HuH-7.5 (cell line): ENCODE data around the gene KCNG2.

Source experiments
- DNase-seq: peaks from one replicate; pipeline ENCODE4 v3.0.0; 2011; ENCODE audit warnings: low spot score

Gene KCNG2

GRCh38 chr18:79768745-79769144 lies 29.0 kb upstream of the KCNG2 start:
- no peak for DNase-seq

- no peak for DNase-seq
Measured at GRCh38 chr18:79769698-79770500, 27.8 kb upstream of the KCNG2 start.

- no peak for DNase-seq
Measured at GRCh38 chr18:79770501-79770815, 27.3 kb upstream of the KCNG2 start.

- DNase-seq: no peak
Measured at GRCh38 chr18:79770826-79771225, 26.9 kb upstream of the KCNG2 start.

- DNase-seq: no peak
Measured at GRCh38 chr18:79771446-79772107, 26.2 kb upstream of the KCNG2 start.

GRCh38 chr18:79772108-79772864 lies 25.5 kb upstream of the KCNG2 start:
- DNase-seq: no peak

- DNase-seq: no peak
Measured at GRCh38 chr18:79772865-79773696, 24.7 kb upstream of the KCNG2 start.

GRCh38 chr18:79774111-79774510 lies 23.6 kb upstream of the KCNG2 start:
- DNase-seq: no peak

- no peak for DNase-seq
Measured at GRCh38 chr18:79775441-79776221, 22.1 kb upstream of the KCNG2 start.

GRCh38 chr18:79776674-79777073 lies 21.1 kb upstream of the KCNG2 start:
- DNase-seq: no peak

GRCh38 chr18:79778291-79778791 lies 19.4 kb upstream of the KCNG2 start:
- no peak for DNase-seq

GRCh38 chr18:79779021-79779699 lies 18.6 kb upstream of the KCNG2 start:
- no peak for DNase-seq

- no peak for DNase-seq
Measured at GRCh38 chr18:79779700-79780190, 18.0 kb upstream of the KCNG2 start.

GRCh38 chr18:79780547-79780946 lies 17.2 kb upstream of the KCNG2 start:
- DNase-seq: no peak

GRCh38 chr18:79781331-79781941 lies 16.3 kb upstream of the KCNG2 start:
- DNase-seq: no peak

GRCh38 chr18:79782566-79783308 lies 15.0 kb upstream of the KCNG2 start:
- no peak for DNase-seq

GRCh38 chr18:79784071-79784913 lies 13.4 kb upstream of the KCNG2 start:
- no peak for DNase-seq
